GM19455 (cell line): Measurements from ENCODE around the gene PLA2G4C.

Experiments used
- ATAC-seq: cut with Tn5 transposase; IDR thresholded peaks from one replicate; pipeline ENCODE4 v1.9.1; 2021; ENCODE audit not compliant: unreplicated experiment

Gene PLA2G4C

DNA sequence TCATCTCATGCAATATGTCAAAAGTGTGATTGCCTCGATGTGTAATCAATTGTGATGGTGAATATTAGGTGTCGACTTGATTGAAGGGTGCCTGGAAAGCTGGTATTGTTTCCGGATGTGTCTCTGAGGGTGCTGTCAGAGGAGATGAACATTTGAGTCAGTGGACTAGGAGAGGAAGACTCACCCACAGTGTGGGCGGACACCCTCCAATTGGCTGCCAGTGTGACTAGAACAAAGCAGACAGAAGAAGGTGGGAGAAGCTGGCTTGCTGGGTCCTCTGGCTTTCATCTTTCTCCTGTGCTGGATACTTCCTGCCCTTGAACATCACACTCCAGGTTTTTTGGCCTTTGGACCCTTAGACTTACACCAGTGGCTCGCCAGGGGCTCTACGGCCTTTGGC, 51.3 kb downstream of the PLA2G4C start:
- no peak for ATAC-seq

DNA sequence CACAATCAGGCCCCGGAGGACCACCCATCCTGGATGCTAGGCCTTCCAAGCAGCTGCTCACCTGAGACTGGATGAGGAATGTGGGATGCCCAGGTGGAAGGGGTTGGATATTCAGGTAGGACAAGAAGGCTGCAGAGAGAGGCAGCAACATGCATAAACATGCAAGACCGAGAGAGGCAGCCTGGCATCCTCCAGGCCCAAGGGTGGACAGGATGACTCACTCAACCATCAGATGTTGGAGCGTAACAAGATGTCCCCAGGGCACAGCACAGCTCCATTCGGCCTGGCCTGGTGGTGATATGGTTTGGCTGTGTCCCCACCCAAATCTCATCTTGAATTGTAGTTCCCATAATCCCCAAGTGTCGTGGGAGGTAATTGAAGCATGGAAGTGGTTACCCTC, 56.8 kb downstream of the PLA2G4C start:
- no peak for ATAC-seq

DNA sequence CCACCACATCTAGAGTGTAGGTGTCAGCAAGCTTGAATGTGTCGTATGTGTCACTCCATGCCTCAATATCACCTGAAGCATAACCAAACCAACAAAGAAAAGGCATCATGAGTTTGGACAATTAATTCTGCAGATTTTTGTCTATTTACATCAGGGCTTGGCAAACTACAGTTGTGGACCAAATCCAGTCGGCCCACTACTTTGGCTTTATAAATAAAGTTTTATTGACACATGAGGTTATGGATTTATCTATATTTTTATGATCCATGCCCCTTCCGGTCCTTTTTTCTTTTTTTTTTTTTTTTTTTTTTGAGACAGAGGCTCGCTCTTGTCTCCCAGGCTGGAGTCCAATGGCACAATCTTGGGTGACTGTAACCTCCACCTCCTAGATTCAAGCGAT, 57.5 kb downstream of the PLA2G4C start:
- ATAC-seq, result no peak

DNA sequence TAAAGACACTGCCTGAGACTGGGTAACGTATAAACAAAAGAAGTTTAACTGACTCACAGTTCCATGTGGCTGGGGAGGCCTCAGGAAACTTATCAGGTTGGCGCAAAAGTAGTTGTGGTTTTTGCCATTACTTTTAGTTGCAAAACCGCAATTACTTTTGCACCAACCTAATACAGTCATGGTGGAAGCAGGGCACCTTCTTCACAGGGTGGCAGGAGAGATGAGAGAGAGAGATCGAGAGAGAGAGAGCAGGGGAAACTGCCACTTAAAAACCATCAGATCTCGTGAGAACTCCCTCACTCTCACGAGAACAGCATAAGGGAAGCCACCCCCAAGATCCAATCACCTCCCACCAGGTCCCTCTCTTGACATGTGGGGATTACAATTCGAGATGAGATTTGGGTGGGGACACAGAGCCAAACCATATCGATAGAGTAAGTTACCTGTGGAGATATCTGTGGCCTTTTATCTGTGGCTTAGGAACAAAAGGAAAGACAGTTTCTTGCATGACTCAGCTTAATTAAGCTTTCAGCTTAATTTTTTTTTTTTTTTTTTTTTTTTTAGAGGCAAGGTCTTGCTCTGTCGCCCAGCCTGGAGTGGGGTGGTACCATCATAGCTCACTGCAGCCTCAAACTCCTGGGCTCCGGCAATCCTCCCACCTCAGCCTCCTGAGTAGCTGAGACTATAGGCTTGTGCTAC, 59.1 kb downstream of the PLA2G4C start:
- no peak for ATAC-seq

DNA sequence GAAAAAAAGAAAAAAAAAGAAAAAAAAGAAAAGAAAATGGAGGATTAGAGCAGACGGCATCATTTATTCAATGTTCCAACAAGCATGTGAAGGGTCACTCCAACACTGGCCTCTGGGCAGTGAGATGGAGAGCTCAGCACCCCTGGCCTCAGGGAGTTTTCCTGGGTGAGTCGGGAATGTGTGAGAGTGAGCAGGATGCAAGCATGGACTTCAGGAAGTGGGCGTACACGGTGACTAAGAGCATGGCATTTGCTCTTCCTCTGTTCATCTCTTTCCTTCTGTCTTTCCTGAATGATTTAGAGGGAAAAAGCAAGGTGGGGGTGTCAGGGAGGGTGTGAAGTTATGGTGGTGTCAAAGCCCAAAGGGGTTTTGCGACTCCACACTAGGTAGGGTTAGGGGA, 66.1 kb downstream of the PLA2G4C start:
- no peak for ATAC-seq

DNA sequence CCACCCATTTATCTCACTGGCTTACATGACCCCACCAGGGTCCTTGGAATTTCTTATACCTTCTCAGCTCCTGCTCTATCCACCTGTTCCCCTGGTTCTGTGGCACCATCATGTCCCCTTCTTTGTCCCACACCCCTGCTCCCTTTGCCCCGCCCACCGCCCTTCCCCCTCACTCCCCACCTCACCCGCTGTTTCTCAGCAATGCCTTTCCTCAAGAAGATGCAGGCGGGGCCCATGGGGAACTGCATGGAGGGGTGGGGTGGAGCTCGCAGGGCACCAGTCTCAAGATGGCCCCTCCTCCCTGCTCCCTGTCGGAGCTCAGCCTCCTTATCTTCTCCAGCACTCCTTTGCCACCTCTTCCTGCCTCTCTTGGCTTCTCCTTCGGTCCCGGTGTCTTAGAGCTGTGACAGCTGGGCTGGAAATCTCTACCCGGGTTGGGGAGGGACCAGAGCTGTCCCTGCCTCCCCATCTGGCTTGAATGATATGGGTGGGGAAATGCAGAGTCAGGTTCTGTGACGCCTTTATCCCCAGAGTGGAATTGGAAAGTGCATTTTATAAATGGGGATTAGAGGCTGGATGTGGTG, 66.8 kb downstream of the PLA2G4C start, which contains the start of gene CABP5:
Gene CABP5, minus strand, starts transcription at position 405 of the 584 bp plus-strand sequence. Its CDS starts 157 bp downstream, at position 248.
- ATAC-seq, result no peak

DNA sequence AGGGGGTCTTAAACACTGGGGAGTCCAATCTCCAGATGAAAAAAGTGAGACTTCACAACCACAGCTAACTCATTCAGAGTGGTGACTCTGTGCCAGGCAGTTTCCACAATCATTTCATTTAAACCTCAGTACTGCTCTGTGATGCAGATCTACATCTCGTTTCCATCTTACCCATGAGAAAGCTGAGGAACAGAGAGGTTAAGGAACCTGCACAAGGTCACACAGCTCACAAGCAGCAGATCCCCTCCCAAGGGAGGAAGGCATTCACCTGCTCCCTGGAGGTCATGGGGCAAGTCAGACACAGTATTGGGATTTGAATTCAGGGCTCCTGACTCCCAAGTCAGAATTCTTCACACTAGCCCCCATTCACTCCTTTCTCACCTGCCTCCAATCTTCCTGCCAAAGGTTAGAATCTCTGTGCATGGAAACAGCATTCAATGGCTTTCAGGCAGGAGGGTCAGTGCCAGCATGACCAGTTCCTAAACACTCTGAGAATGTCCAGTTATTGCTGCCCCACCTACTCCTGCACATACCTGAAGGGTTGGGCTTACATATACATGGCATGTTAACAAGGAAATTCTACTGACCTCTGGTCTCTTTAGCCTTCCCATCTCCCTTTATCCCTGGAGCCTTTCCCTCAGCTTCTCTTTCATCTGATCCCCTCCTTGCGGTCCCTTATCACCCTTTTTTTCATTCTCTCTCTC, 68.6 kb downstream of the PLA2G4C start:
- no peak for ATAC-seq

DNA sequence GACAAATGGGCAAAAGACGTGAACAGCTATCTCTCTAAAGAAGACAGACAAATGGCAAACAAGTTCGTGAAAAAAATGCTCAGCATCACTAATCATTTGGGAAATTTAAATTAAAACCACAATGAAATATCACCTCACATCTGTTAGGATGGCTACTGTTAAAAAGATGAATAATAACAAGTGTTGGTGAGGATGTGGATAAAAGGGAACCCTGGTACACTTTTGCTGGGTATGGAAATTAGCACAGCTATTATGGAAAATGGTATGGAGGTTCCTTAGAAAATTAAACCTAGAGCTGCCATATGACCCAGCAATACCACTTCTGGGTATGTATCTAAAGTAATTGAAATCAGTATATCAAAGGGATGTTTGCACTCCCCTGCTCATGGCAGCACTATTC, 73.9 kb downstream of the PLA2G4C start:
- no peak for ATAC-seq

DNA sequence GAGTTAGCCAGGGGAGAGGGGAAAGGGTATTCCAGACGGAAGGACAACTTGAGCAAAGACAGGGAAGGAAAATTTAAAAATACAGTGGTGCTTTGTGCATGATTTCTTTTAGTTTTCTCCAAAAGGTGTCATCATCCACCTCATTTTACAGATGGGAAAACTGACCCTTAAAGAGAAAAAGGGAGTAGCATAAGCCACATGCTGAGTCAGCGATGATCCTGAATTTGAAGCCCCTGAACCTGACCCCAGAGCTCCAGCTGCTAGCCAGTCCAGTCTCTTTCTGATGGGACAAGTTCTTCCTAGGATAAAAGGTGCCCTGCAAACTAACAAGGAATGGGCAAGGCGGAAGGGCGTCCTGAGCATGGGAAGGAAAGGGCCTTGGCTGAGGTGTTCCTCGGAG, 77.0 kb downstream of the PLA2G4C start:
- no peak for ATAC-seq

DNA sequence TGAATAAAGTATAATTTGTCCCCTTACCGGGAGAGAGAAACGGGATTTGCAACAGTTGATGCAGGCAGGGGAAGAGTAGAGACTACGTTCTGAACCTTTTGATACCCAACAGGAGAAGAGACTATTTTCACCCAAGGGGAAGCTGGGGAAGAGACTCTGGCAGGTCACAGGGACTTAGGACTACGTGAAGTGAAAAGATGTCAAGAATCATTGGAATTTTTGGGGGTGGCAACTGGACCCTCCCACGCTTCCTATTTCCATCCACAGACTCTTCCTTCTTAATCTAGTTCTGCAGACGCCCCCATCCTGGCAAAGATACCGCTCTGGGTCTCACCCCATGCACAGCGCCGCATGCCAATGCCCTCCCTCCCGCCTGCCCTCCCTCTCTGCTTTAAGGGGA, 80.5 kb downstream of the PLA2G4C start:
- ATAC-seq, result no peak

DNA sequence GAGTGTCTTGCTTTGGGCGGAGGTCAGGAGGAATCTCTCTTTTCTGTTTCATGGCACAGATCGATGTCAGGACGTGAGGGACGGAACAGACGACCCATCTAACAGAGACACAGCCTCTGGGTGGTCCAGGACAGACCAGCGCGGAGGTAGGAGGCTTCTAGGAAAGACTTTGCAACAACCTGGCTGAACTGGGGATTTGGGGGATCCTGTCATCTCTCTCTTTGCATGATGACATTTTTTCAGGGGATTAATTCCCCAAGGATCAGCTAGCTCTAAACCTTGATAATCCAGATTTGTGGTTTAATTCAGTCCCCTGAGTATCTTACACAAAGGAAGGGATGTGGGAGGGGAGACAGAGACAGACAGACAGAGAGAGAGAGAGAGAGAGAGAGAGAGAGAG, 81.2 kb downstream of the PLA2G4C start:
- no peak for ATAC-seq

DNA sequence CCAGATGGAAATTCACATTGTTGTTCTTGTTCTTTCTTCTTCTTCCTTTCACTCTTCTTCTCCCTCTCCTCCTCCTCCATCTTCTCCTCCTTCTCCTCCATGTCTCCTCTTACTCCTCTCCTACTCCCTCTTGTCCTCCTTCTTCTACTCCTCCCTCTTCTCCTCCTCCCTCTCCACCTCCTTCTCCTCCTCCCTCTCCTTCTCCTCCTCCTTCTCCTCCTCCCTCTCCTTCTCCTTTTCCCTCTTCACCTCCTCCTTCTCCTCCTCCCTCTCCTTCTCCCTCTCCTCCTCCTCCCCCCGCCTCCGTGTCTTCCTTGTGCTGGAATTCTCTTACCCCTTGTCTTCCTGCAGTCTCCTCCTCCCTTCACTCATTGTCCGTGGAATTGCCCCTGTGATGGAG, 85.1 kb downstream of the PLA2G4C start:
- ATAC-seq, result no peak

DNA sequence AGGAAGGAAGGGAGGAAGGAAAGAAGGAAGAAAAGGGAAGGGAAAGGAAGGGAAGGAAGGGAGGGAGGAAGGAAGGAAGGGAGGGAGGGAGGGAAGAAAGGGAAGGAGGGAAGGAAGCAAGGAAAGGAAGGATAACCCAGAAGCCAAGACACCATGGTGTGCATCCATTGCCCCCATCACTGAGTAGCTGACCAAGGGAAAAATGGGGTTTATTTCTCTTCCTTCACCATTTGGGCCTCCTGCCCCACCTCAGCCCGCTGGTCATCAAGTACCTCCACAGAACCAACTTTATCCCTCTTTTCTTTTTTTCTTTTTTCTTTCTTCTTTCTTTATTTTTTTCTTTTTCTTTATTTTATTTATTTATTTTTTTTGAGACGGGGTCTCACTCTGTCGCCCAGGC, 87.1 kb downstream of the PLA2G4C start:
- no peak for ATAC-seq

DNA sequence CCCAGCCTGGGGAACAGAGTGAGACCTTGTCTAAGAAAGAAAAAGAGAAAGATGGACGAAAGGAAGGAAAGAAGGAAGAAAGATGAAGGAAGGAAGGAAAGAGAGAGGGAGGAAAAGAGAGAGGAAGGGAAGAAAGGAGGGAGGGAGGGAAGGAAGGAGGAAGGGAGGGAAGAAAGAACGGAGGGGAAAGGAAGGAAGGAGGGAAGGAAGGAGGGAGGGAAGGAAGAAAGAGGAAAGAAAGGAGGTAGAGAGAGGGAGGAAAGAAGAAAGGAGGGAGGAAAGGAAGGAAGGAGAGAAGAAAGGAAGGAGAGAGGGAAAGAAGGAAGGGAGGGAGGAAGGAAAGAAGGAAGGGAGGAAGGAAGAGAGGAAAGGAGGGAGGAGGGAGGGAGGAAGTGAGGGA, 87.6 kb downstream of the PLA2G4C start:
- ATAC-seq, result no peak

DNA sequence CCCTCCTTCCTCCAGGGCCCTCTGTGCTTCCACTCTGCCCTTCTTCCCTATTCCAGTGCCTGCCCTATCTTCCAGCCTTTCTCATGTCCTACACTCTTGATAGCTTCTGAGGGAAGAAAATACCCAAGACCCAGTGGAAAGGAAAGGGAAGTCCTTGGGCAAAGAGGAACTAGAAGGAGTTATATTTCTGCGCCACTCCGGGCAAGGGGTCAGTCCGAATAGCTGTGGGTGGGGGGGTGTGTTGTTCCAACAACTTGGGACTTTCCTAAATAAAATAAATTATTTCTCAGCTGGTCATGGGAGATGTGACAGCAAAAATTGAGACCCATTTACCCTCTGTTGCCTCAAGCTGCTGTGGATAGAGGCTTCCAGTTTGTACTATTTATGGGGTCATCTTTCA, 89.9 kb downstream of the PLA2G4C start:
- ATAC-seq, result no peak

DNA sequence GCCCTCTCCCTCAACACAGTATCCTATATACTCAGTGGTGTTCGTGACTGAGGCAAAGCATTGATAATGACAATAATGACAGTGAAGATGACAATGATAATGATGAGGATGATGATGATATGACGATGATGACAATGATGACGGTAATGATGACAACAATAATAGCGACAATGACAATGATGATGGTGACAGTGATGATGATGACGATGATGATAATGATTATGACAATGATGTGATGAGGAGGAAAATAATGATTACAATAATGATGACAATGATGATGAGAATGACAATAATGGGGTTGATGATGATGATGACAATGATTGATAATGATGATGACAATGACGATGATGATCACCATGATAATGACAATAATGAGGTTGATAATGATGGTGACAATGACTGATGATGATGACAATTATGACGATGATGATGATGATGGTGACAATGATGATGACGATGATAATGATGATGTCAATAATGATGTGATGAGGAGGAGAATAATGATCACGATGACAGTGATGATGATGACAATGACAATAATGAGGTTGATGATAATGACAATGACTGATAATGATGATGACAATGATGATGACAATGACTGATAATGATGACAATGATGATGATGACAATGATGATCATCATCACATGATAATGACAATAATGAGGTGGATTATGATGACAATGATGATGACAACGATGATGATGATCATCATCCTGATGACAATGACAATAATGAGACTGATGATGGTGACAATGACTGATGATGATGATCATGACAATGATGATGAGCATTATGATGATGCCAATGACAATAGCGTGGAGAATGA, 99.5 kb downstream of the PLA2G4C start:
- no peak for ATAC-seq

DNA sequence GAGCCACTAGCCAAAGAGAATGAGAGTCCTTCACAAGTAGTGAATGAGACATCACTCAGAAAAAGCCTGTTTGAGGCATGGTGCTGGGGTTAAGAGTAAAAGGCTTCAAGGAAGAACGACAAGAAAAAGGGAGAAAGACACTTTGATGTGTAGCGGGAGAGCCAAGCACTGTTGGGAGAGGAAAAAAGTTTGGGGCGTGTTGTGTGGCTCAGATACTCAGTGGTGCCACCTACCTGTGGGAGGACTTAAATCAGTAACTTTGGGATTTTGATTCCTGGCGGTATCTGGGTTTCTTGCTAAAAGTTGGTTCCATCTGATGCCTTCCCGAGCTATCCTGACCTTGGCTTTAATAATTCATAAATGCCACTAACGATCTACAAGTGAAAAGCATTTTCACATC, 103.9 kb downstream of the PLA2G4C start:
- no peak for ATAC-seq

DNA sequence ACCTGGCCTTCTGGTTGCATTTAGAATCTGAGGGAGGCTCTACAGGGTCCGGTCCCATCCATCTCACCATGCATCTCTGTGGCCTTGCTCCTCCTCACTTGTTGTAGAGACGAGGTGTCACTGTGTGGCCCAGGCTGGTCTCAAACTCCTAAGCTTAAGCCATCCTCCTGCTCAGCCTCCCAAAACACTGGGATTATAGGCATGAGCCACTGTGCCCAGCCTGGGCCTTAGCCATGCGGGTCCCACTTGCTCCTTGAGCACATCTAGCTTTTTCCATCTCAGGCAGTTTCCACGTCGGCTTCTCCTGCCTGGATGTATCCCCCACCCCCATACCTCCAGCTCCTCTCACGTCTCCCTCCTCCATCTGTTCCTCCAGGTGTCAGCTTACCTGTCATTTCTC, 106.4 kb downstream of the PLA2G4C start:
- ATAC-seq, result no peak

DNA sequence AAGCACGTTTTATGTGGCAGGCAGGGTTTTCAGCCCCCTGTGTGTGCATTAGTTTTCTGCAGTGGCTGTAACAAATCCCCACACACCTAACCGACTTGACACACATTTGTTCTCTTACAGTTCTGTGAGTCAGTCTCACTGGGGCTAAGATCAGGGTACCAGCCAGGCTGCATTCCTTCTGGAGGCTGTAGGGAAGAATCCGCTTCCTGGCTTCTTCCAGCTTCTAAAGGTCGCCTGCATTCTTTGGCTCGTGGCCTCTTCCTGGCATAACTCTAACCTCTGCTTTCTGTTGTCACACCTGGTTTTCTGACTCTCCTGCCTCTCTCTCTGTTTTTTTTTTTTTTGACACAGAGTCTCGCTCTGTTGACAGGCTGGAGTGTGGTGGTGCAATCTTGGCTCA, 109.8 kb downstream of the PLA2G4C start:
- ATAC-seq, result no peak

DNA sequence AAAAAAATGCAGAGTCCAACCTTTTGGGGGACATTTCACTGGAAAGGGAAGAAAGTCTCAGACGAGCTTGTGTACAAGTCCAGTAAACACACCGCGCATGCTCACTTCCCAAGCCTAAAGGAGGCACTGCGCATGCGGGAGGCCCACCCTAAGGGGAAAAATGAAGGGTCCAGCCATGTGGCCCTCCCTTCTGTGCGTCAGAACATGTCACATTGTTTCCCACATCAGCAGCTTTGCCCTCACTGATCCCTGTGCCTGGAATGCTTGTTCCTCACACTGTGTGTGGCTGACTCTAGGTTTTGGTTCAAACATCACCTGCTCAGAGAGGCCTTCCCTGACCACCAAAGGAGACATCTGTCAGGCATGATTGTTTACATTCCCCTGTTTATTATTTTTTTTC, 111.8 kb downstream of the PLA2G4C start:
- ATAC-seq, result no peak
